AG04449 (cell line): ENCODE results near the gene KLF7.

ENCODE experiments used
- CTCF ChIA-PET: fragments of 350-600 bp; formaldehyde crosslinking; extraction: SDS; loops from one replicate; lab custom pipeline; 2021; ENCODE audit warnings: antibody characterized with exemption; lab: Yijun Ruan, JAX
- POLR2A ChIA-PET: fragments of 400-600, 350-600 bp; formaldehyde crosslinking; extraction: SDS; loops from one replicate; lab custom pipeline; 2020; ENCODE audit warnings: antibody characterized with exemption, inconsistent platforms; lab: Yijun Ruan, JAX
- DNase-seq: peaks from one replicate; pipeline ENCODE4 v3.0.0-alpha.2; 2010; ENCODE audit warnings: low read depth, low spot score
- H3K4me3 ChIP-seq: 2 replicates; pipeline ENCODE4 v1.5.1; 2011; ENCODE audit warnings: low read depth, mild to moderate bottlenecking, control low read depth, low read length
- CTCF ChIP-seq: IDR thresholded peaks from one replicate; pipeline ENCODE4 v1.5.1; 2011; ENCODE audit warnings: mild to moderate bottlenecking, moderate library complexity, low read length, control low read depth, inconsistent platforms; ENCODE audit not compliant: insufficient read depth; ENCODE audit errors: missing control alignments

KLF7 gene

DNA sequence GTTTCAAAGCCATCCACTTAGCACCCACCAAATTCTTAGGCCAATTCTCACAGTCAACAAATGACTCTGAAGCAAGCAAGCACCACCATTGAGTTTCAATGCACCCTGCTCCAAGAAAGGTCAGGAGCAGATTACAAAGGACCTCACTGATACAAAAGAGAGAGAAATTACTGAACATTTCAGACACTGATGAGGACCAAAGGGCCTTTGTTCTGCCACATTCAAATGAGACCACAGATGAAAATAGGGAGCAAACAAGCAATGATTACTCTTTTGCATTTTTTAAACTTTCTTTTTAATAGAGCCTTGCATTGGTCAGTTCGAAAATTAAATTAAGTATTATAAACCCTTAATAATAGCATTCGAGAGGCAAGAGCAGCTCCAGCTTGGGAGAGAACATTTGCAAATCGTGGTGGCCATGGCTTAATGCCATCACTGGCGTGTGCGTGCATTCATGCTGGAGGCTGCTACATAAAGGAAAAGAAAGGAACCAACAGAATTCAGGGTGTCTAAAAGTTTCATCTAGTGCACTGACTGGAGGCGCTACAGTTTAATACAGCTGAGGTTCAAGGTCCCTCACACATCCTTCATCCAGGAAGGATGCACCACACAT, 87.5 kb downstream of the KLF7 start:
- POLR2A ChIA-PET, result no interaction called here
- no peak for TF ChIP-seq CTCF
- no peak for DNase-seq

GRCh38 chr2:207077266-207077665, 88.5 kb downstream of the KLF7 start:
- TF ChIP-seq CTCF, result no peak
- no peak overlapping the region for H3K4me3 ChIP-seq
- DNase-seq, result no peak
- CTCF ChIA-PET, result no interaction called here
- POLR2A ChIA-PET, result no interaction called here

More for the DNA sequence above, 87.5 kb downstream of the KLF7 start:
- CTCF ChIA-PET, result no interaction called here
- H3K4me3 ChIP-seq, result no peak overlapping the region

- no peak for DNase-seq
- TF ChIP-seq CTCF, result no peak
- H3K4me3 ChIP-seq, result no peak overlapping the region
- CTCF ChIA-PET, result interaction anchor here (0.7 to 3.1 kb wide), 4 partner anchors 67 to 398 kb away, joined by 3 to 16 read pairs (median 5); no protein-coding TSS in a partner anchor
- POLR2A ChIA-PET, result no interaction called here
Observed at GRCh38 chr2:207075456-207075855, 90.3 kb downstream of the KLF7 start.

DNA sequence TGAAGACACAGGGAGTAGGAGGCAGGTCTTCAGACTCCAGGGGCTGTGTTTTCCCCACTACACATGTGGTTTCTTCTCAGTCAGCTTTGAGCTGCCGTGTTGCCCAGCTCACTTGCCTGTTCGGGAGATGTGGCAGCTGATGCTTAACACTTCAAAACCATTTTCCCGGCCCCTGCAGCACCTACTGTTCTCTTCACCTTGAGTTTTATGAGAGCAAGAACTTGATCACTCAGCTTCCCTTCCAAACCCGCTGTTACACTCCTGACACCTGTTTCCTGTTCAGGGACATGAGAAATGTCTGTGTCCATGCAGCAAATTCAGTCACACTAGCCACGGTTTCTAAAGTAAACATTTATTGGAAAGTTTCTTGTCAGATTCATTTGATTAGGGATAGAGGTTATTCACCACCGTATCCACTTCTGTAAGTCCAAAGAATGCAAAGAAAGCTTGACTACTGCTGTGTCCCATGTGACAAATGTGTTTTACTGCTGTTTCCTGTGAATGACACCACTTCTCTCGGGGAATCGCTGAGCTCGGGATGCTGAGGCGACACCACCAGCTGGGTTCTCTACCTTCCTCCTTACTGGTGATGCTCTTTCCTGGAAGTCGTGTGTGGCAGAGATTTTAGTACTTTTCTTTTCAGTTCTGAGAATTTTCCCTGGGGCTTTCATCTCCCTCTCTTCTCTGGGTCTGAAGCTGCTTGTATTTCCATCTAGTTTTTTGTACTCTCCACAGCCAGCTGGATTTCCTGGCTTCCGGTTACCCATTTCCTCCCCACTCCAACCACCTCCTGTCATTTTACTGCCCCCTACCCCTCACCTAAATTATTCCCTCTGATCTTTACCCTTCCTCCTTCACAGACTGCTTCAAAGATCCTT, 91.7 kb downstream of the KLF7 start:
- TF ChIP-seq CTCF, result no peak
- no peak overlapping the region for H3K4me3 ChIP-seq
- DNase-seq, result no peak
- ChIA-PET CTCF (interaction anchor here (0.8 to 3.1 kb wide), 8 partner anchors 13 to 400 kb away, joined by 3 to 16 read pairs (median 4); no protein-coding TSS in a partner anchor), POLR2A (interaction anchor here (1.3 kb wide), 1 partner anchor 10 kb away, joined by 4 read pairs; no protein-coding TSS in a partner anchor)

DNA sequence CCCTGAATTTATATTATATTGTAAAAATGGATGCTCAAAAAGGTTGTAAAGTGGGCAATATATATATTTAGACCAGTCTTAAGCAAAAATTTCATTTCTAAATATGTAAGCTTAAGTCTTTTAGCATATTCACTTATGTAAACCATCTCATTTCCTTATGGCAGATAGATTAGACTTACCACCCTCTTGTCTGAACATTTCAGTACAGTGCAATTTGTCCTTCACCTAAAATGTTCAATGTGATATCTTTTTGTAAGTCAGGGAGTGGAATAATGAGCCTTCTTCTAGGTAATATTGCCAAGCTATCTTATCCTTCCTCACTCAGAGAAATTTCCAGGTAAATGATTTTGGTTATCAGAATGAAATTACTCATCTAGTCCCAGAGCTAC, 92.3 kb downstream of the KLF7 start:
- ChIA-PET POLR2A (interaction anchor here (1.3 kb wide), 1 partner anchor 10 kb away, joined by 4 read pairs; no protein-coding TSS in a partner anchor), CTCF (interaction anchor here (0.8 to 3.1 kb wide), 7 partner anchors 11 to 273 kb away, joined by 3 to 16 read pairs (median 3); no protein-coding TSS in a partner anchor)
- no peak for TF ChIP-seq CTCF
- no peak overlapping the region for H3K4me3 ChIP-seq
- no peak for DNase-seq

DNA sequence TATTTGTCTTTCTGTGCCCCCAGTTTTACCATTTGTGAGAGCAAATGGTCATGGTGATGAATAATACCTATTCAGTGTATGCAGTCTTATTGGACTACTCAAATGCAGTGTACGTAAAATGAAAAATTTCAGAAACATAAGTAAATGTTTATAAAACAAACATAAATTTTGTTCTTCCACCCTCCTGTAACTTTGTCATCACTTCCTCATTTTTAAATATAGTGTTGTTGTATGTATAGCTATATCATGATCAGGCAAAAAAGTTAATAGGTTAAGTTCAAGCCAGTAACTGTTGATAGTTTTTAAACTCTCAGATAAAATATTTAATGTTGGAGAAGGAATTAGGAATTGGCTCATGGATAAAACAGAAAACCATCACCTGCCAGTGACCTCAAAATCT, 93.2 kb downstream of the KLF7 start:
- no peak for DNase-seq
- CTCF ChIA-PET, result interaction anchor here (0.7 to 3.1 kb wide), 5 partner anchors 10 to 273 kb away, joined by 3 to 16 read pairs (median 3); no protein-coding TSS in a partner anchor
- no peak overlapping the region for H3K4me3 ChIP-seq
- POLR2A ChIA-PET, result interaction anchor here (1.3 kb wide), 1 partner anchor 11 kb away, joined by 4 read pairs; no protein-coding TSS in a partner anchor
- TF ChIP-seq CTCF, result no peak
